ENCODE data around the gene FIGLA. TPM values are rescaled to one million over a fixed set of nuclear protein-coding genes. Genes with fewer than 3 reads are reported as not detected.

FIGLA gene
- total and polyA plus RNA-seq, 8 donors: not detected

- Histone ChIP-seq H3K4me3 (no peak overlapping the region), H3K27me3 (peaks cover 0 to 40% of the 10 kb centered on the region in 2 donors), H3K36me3 (no peaks in the 10 kb centered on the region), H3K4me1 (no peaks in the 10 kb centered on the region), H3K9me3 (no peaks in the 10 kb centered on the region), H3K27ac (no peak overlapping the region)
- TF ChIP-seq, protein P1, sequence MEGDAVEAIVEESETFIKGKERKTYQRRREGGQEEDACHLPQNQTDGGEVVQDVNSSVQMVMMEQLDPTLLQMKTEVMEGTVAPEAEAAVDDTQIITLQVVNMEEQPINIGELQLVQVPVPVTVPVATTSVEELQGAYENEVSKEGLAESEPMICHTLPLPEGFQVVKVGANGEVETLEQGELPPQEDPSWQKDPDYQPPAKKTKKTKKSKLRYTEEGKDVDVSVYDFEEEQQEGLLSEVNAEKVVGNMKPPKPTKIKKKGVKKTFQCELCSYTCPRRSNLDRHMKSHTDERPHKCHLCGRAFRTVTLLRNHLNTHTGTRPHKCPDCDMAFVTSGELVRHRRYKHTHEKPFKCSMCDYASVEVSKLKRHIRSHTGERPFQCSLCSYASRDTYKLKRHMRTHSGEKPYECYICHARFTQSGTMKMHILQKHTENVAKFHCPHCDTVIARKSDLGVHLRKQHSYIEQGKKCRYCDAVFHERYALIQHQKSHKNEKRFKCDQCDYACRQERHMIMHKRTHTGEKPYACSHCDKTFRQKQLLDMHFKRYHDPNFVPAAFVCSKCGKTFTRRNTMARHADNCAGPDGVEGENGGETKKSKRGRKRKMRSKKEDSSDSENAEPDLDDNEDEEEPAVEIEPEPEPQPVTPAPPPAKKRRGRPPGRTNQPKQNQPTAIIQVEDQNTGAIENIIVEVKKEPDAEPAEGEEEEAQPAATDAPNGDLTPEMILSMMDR (IDR thresholded peaks at IDR 0.05): no peak
- intact Hi-C loops (cut with DNase I): no loop called here
- DNase-seq (no peak), ATAC-seq (no peak)
These were observed 42.2 kb downstream of the FIGLA start for GRCh38 chr2:70748002-70748784.

DNA sequence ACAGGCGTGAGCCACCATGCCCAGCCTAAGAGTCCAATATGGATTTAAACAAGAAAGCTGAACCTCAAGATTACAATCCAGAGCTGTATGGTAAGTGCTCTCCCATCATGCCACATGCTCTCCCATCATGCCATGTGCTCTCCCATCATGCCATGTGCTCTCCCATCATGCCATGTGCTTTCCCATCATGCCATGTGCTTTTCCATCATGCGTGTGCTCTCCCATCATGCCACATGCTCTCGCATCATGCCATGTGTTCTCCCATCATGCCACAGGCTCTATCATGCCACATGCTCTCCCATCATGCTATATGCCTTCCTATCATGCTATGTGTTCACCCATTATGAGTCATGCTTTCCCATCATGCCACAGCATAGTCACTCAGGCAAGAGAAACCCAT is 43.2 kb downstream of the FIGLA start:
- DNase-seq (no peak), ATAC-seq (no peak)
- peaks cover 0 to 39% of the 10 kb centered on the region in 2 donors for H3K27me3 ChIP-seq
- no peaks in the 10 kb centered on the region for H3K4me1 ChIP-seq
- H3K27ac ChIP-seq: no peak overlapping the region
- H3K4me3 ChIP-seq: no peak overlapping the region
- H3K9me3 ChIP-seq: no peaks in the 10 kb centered on the region
- no peaks in the 10 kb centered on the region for H3K36me3 ChIP-seq
- intact Hi-C loops (cut with DNase I): no loop called here
- TF ChIP-seq, protein P1 (IDR thresholded peaks at IDR 0.05): no peak

GRCh38 chr2:70746094-70746974 is 44.1 kb downstream of the FIGLA start:
- Histone ChIP-seq H3K27ac (no peak overlapping the region), H3K27me3 (peaks cover 0 to 34% of the 10 kb centered on the region in 2 donors), H3K4me1 (no peaks in the 10 kb centered on the region), H3K4me3 (no peak overlapping the region), H3K9me3 (no peaks in the 10 kb centered on the region), H3K36me3 (no peaks in the 10 kb centered on the region)
- DNase-seq: no peak
- TF ChIP-seq, protein P1 (IDR thresholded peaks at IDR 0.05): no peak
- ATAC-seq: no peak
- intact Hi-C loops (cut with DNase I): no loop called here

- Histone ChIP-seq H3K9me3 (no peaks in the 10 kb centered on the region), H3K27me3 (peaks cover 0 to 28% of the 10 kb centered on the region in 2 donors), H3K4me3 (no peak overlapping the region), H3K36me3 (no peaks in the 10 kb centered on the region), H3K4me1 (no peaks in the 10 kb centered on the region), H3K27ac (no peak overlapping the region)
- ATAC-seq: no peak
- TF ChIP-seq, protein P1 (IDR thresholded peaks at IDR 0.05): no peak
- intact Hi-C loops (cut with DNase I): no loop called here
- DNase-seq: no peak
These were observed 45.1 kb downstream of the FIGLA start for GRCh38 chr2:70745276-70745825.

- no peak for ATAC-seq
- no peak for DNase-seq
These were observed 46.0 kb downstream of the FIGLA start for GRCh38 chr2:70744397-70744796.

More at GRCh38 chr2:70744397-70744796, 46.0 kb downstream of the FIGLA start:
- TF ChIP-seq, protein P1 (IDR thresholded peaks at IDR 0.05): no peak
- Histone ChIP-seq H3K27me3 (peaks cover 0 to 20% of the 10 kb centered on the region in 2 donors), H3K27ac (no peak overlapping the region), H3K4me3 (no peak overlapping the region), H3K9me3 (no peaks in the 10 kb centered on the region), H3K36me3 (no peaks in the 10 kb centered on the region), H3K4me1 (no peaks in the 10 kb centered on the region)
- intact Hi-C loops (cut with DNase I): no loop called here
